Astrocyte (in vitro differentiated cells and primary cell): ENCODE data around the gene FBXO31. TPM values are rescaled to one million over a fixed set of nuclear protein-coding genes. Genes with fewer than 3 reads are reported as not detected.
"Not testable (repeated sequence)": the region's sequence is repeated elsewhere in the genome, so short reads cannot be mapped to it uniquely, and the experiment has no call there.

Source experiments
- DNase-seq: peaks from one replicate; pipeline ENCODE4 v3.0.0-alpha.2; 2010; ENCODE audit warnings: low read depth
- FAIRE-seq: peaks from 2 replicates; lab custom pipeline; 2011; peaks lifted over from hg19 to GRCh38; lab: Jason Lieb, UNC
- H2AFZ ChIP-seq: 2 replicates; pipeline ENCODE4 v1.6.0; 2012; ENCODE audit warnings: low read depth, low read length, inconsistent platforms
- H3K27ac ChIP-seq: 2 replicates; pipeline ENCODE4 v1.5.1; 2011; ENCODE audit warnings: low read depth, low read length, inconsistent platforms
- H3K27me3 ChIP-seq: 2 replicates; pipeline ENCODE4 v1.6.0; 2011; ENCODE audit warnings: low read length, inconsistent platforms; ENCODE audit not compliant: insufficient read depth
- H3K36me3 ChIP-seq: 2 replicates; pipeline ENCODE4 v1.5.1; 2011; ENCODE audit warnings: low read length, inconsistent platforms; ENCODE audit not compliant: insufficient read depth
- H3K4me1 ChIP-seq: 2 replicates; pipeline ENCODE4 v1.5.1; 2011; ENCODE audit warnings: low read length, inconsistent platforms; ENCODE audit not compliant: insufficient read depth
- H3K4me2 ChIP-seq: 2 replicates; pipeline ENCODE4 v1.6.0; 2012; ENCODE audit warnings: low read length, inconsistent platforms
- H3K4me3 ChIP-seq: 2 replicates; pipeline ENCODE4 v1.5.1; 2011; ENCODE audit warnings: low read depth, mild to moderate bottlenecking, low read length, inconsistent platforms; ENCODE audit not compliant: insufficient read depth
- H3K79me2 ChIP-seq: 2 replicates; pipeline ENCODE4 v1.6.0; 2012; ENCODE audit warnings: mild to moderate bottlenecking, low read length, inconsistent platforms; ENCODE audit not compliant: insufficient read depth
- H3K9ac ChIP-seq: 2 replicates; pipeline ENCODE4 v1.6.0; 2012; ENCODE audit warnings: mild to moderate bottlenecking, low read length, inconsistent platforms
- H3K9me3 ChIP-seq: 2 replicates; pipeline ENCODE4 v1.5.1; 2012; ENCODE audit warnings: low read depth, mild to moderate bottlenecking, low read length, inconsistent platforms; ENCODE audit not compliant: insufficient read depth
- H4K20me1 ChIP-seq: 2 replicates; pipeline ENCODE4 v1.6.0; 2012; ENCODE audit warnings: low read length, inconsistent platforms; ENCODE audit not compliant: insufficient read depth
- H3K27ac Mint-ChIP-seq: one replicate; pipeline ENCODE4 v1.8.0; 2021; ENCODE audit warnings: mild to moderate bottlenecking, mixed read lengths; ENCODE audit not compliant: unreplicated experiment
- H3K27me3 Mint-ChIP-seq: one replicate; pipeline ENCODE4 v1.8.0; 2021; ENCODE audit warnings: low read depth, mixed read lengths; ENCODE audit not compliant: unreplicated experiment
- H3K36me3 Mint-ChIP-seq: one replicate; pipeline ENCODE4 v1.8.0; 2021; ENCODE audit warnings: low read depth, mixed read lengths; ENCODE audit not compliant: unreplicated experiment
- H3K4me1 Mint-ChIP-seq: one replicate; pipeline ENCODE4 v1.8.0; 2021; ENCODE audit warnings: low read depth, mixed read lengths; ENCODE audit not compliant: unreplicated experiment
- H3K4me3 Mint-ChIP-seq: one replicate; pipeline ENCODE4 v1.8.0; 2021; ENCODE audit warnings: mild to moderate bottlenecking, moderate library complexity, mixed read lengths; ENCODE audit not compliant: unreplicated experiment
- H3K9me3 Mint-ChIP-seq: one replicate; pipeline ENCODE4 v1.8.0; 2021; ENCODE audit warnings: mild to moderate bottlenecking, mixed read lengths; ENCODE audit not compliant: unreplicated experiment
- EZH2 ChIP-seq: IDR thresholded peaks from 2 replicates; pipeline ENCODE4 v1.6.1; 2012; ENCODE audit warnings: mild to moderate bottlenecking, low read length, inconsistent platforms; ENCODE audit not compliant: insufficient read depth
- total RNA-seq: library from RNA; stranded (reverse); gene quantifications from 2 replicates; pipeline ENCODE4 v1.2.1, GENCODE V29; 2021
- TF ChIP-seq, protein P1 (sequence below): IDR thresholded peaks from 2 replicates; pipeline ENCODE4 v1.5.1; 2011; ENCODE audit warnings: low read depth, mild to moderate bottlenecking, inconsistent platforms, low read length, moderate library complexity; ENCODE audit not compliant: insufficient read depth

The FBXO31 gene
- total RNA-seq, 1 donor from 2014 or later: 34.9 TPM

DNA sequence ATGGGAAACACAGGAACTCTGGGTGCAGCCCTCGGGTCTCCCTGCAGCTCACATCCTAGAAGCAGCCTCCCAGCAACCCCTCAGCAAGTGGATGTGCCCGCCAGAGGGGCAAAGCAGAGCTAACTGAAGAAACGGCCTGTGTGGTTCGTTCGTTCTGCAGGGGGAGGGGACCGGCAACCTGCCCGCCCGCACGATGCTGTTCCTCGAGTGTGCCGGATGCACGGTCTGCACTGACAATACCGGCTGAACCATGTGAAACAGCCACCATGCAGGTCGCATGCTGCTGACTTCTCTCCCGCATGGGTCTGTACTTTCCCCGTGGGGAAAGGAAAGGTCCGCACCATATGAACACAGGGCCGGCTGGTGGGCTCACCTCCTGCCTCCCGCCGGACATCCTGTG, 41.1 kb downstream of the FBXO31 start:
- no peak overlapping the region for H3K4me2 ChIP-seq
- FAIRE-seq: no peak
- H2AFZ ChIP-seq: no peak overlapping the region
- no peak overlapping the region for H3K4me3 Mint-ChIP-seq
- no peaks in the 10 kb centered on the region for H3K27me3 ChIP-seq
- no peak for DNase-seq
- peaks cover 37% of the 10 kb centered on the region for H3K36me3 Mint-ChIP-seq
- TF ChIP-seq, protein P1, sequence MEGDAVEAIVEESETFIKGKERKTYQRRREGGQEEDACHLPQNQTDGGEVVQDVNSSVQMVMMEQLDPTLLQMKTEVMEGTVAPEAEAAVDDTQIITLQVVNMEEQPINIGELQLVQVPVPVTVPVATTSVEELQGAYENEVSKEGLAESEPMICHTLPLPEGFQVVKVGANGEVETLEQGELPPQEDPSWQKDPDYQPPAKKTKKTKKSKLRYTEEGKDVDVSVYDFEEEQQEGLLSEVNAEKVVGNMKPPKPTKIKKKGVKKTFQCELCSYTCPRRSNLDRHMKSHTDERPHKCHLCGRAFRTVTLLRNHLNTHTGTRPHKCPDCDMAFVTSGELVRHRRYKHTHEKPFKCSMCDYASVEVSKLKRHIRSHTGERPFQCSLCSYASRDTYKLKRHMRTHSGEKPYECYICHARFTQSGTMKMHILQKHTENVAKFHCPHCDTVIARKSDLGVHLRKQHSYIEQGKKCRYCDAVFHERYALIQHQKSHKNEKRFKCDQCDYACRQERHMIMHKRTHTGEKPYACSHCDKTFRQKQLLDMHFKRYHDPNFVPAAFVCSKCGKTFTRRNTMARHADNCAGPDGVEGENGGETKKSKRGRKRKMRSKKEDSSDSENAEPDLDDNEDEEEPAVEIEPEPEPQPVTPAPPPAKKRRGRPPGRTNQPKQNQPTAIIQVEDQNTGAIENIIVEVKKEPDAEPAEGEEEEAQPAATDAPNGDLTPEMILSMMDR: no peak
- no peak for TF ChIP-seq EZH2
- no peaks in the 10 kb centered on the region for H3K27me3 Mint-ChIP-seq
- H3K9me3 Mint-ChIP-seq: no peaks in the 10 kb centered on the region
- peaks cover 17% of the 10 kb centered on the region for H3K4me1 Mint-ChIP-seq
- H3K9ac ChIP-seq: no peak overlapping the region
- H3K79me2 ChIP-seq: peaks cover 15% of the 10 kb centered on the region
- peaks cover 55% of the 10 kb centered on the region for H4K20me1 ChIP-seq
- peaks cover 13% of the 10 kb centered on the region for H3K4me1 ChIP-seq
- no peak overlapping the region for H3K27ac ChIP-seq
- peaks cover 4% of the 10 kb centered on the region for H3K36me3 ChIP-seq
- H3K9me3 ChIP-seq: no peaks in the 10 kb centered on the region
- no peak overlapping the region for H3K27ac Mint-ChIP-seq
- no peak overlapping the region for H3K4me3 ChIP-seq

GRCh38 chr16:87340198-87340597, 43.4 kb downstream of the FBXO31 start:
- Mint-ChIP-seq H3K9me3 (no peaks in the 10 kb centered on the region), H3K27ac (no peak overlapping the region), H3K4me3 (no peak overlapping the region), H3K4me1 (peaks cover 12% of the 10 kb centered on the region), H3K27me3 (no peaks in the 10 kb centered on the region), H3K36me3 (peaks cover 30% of the 10 kb centered on the region)
- Histone ChIP-seq H4K20me1 (peaks cover 54% of the 10 kb centered on the region), H3K27ac (no peak overlapping the region), H3K9ac (no peak overlapping the region), H3K9me3 (no peaks in the 10 kb centered on the region), H3K4me1 (peaks cover 7% of the 10 kb centered on the region), H3K4me2 (no peak overlapping the region), H3K4me3 (no peak overlapping the region), H2AFZ (no peak overlapping the region), H3K79me2 (peaks cover 17% of the 10 kb centered on the region), H3K36me3 (peaks cover 4% of the 10 kb centered on the region), H3K27me3 (no peaks in the 10 kb centered on the region)
- DNase-seq: no peak
- TF ChIP-seq, protein P1: no peak
- TF ChIP-seq EZH2: no peak
- FAIRE-seq: no peak

GRCh38 chr16:87339724-87340105, 43.9 kb downstream of the FBXO31 start:
- H3K4me2 ChIP-seq, H3K4me3 ChIP-seq, H3K27ac ChIP-seq, H3K9me3 Mint-ChIP-seq, H3K4me3 Mint-ChIP-seq, H3K9ac ChIP-seq, H3K27ac Mint-ChIP-seq, H3K27me3 Mint-ChIP-seq, H3K9me3 ChIP-seq, H2AFZ ChIP-seq, DNase-seq, FAIRE-seq, H3K4me1 ChIP-seq, H3K36me3 ChIP-seq, H3K27me3 ChIP-seq: not testable (repeated sequence)
- Mint-ChIP-seq H3K36me3 (peaks cover 32% of the 10 kb centered on the region), H3K4me1 (peaks cover 12% of the 10 kb centered on the region)
- Histone ChIP-seq H3K79me2 (peaks cover 17% of the 10 kb centered on the region), H4K20me1 (peaks cover 51% of the 10 kb centered on the region)
